HG03159 (cell line): ENCODE data around the gene SAFB.

ENCODE experiments used
- ATAC-seq: cut with Tn5 transposase; IDR thresholded peaks from one replicate; pipeline ENCODE4 v1.9.1; 2021; ENCODE audit warnings: mild to moderate bottlenecking, moderate library complexity; ENCODE audit not compliant: unreplicated experiment

SAFB gene

GRCh38 chr19:5664515-5664914 lies 41.6 kb downstream of the SAFB start:
- ATAC-seq = no peak

DNA sequence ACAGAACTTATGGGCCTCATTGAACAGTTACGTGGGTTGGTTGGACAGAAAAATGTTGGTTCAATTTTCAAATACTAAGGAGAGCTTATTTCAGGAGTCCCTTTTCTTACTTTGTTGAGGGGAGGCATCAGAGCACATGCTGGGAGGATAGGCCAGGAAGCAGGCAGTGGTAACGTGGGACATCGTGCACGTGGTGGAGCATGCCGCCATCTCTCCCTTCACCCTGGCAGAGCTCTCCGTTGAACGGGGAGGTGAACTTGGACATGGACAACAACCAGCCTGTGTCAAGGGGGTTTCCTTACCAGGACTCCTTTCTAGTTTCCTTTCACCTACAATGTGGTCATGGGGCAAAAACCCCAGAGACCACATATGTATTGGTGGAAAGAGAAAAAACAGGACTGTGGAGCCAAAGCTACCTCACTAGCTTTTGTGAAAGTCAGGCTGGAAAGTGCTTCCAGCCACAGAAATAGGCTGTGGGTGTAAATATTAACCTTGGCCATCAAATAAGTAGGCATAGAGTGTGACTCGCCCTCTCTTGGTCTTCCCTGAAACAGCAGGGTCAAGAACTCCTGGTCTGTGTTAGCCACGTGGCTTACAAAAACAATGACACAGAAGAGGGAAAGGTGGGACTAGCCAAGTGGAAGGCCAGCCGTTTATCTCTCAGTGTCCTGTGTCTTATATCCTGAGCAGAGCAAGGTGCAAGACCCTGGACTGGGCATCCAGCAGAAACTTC lies 43.1 kb downstream of the SAFB start:
- ATAC-seq = no peak

- ATAC-seq = no peak
Observed at GRCh38 chr19:5666921-5667610, 44.2 kb downstream of the SAFB start.

GRCh38 chr19:5667751-5668271 lies 44.9 kb downstream of the SAFB start:
- no peak for ATAC-seq

GRCh38 chr19:5669212-5669611 lies 46.3 kb downstream of the SAFB start:
- no peak for ATAC-seq

GRCh38 chr19:5671600-5671999 lies 48.7 kb downstream of the SAFB start:
- no peak for ATAC-seq

DNA sequence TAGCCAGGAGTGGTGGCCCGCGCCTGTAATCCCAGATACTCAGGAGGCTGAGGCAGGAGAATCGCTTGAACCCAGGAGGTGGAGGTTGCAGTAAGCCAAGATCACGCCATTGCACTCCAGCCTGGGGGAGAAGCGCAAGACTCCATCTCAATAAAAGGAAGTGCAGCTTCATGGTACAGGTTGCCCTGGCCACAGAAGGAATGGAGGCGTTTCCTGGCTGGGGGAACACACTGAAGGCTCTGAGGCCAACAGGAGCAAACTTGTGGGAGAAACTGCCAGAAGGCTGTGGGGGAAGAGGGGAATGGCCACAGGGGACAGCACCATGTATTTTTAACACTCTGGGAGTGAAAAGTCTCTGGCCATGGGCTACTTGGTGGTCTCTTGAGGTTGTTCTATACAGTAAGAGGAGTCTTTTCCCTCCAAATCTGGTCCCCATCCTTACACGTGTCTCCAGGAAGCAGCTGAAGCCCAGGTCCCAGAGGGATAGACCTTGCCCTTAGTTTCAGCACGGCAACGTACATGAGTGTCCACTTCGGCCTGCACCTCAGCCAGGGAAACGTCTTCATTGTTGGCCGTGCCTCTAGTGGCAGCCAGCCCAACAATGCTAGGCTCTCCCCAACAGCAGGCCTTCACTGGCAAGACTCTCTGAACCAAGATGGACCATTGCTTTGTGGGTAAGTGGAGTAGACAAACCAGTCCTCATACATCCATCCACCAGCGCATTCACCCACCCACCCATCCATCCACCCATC lies 50.0 kb downstream of the SAFB start:
- no peak for ATAC-seq

GRCh38 chr19:5673752-5674151 lies 50.9 kb downstream of the SAFB start:
- ATAC-seq = no peak

GRCh38 chr19:5674714-5675113 lies 51.8 kb downstream of the SAFB start:
- no peak for ATAC-seq

GRCh38 chr19:5676105-5676771 lies 53.4 kb downstream of the SAFB start:
- no peak for ATAC-seq

GRCh38 chr19:5676772-5677105 lies 53.9 kb downstream of the SAFB start:
- ATAC-seq = no peak

DNA sequence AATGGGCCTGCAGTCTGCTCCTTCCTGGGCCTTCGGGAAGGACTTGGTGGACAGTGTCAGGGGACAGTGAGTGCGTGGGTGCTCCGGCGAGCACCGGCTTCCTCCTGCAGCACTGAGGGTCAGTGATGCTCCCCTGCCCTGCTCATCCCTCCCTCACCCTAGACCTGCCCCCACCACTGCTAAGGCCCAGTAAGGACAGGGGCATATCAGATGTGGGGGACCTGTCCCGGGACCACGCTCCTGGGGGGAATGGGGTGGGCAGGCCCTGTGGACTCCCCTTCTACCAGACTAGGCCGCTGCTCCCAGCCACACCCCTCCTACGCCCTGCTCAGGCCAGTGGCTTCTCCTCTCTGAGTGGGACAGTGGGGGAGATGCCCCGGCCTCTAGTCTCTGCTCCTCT lies 54.3 kb downstream of the SAFB start:
- no peak for ATAC-seq

GRCh38 chr19:5677580-5677979 lies 54.7 kb downstream of the SAFB start:
- ATAC-seq = no peak

DNA sequence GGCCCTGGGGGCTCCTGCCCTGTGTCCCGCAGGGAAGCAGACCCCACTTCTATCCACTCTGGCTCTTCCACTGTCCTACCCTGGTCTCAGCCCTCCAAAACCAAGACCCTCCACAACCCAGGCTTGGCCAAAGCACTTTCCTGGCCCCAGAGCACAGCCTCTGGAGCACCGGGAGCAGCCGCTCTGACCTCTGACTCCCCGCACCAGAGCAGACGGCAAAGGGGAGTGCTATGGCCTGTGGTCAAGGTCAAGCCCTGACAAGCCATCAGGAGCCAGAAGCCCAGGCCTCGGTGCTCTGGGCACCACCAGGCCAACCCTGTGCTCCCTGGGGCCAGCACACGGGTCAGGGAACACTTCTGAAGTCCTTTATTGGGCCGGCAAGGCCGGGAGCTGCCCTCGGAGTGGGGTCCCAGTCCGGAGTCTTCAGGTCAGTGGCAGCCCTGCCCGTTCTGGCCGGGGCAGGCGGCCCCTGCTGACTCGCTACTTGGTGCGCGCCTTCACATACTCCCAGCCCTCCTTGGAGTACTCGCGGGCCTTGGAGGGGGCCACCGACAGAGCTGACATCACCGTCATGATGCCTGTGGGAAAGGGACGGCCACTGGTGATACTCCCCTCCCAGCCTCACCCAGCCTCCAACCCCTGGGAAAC lies 55.3 kb downstream of the SAFB start:
- ATAC-seq = no peak

DNA sequence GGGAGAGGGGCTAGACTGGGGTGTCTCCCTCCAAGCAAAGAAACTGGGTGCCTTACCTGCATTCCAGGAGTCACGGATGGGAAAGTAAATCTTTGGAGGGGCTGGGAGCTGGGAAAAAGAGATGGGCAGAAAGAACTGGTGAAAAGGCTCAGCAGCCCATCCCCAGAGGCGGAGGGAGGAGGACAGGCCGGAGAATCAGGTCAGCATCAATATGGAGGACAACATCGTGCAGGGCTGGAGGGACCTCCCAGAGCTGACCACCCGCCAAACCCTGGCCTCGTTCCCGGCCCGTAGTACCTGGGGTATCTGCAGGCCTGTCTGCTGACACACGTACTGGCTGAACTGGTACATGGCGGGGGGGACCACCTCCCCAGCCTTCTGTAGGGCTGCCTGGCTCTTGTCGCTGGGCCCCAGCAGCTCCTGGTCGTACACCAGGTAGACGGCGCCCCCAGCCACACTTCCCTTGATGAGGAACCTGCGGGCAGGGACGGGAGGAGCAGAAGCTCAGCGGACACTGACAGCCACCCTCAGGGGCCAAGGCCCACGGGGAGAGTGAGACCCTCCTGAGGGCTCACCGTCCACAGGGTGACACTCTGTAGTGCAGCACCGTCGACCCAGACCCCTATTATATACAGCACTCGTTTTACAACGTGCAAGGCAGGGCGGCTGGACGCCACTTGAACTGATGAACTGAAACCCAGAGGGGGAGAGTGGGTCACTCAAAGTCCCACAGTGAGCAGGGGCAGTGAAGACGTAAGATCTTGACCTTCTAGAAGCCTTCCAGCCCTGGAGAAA lies 56.6 kb downstream of the SAFB start:
- ATAC-seq = no peak

DNA sequence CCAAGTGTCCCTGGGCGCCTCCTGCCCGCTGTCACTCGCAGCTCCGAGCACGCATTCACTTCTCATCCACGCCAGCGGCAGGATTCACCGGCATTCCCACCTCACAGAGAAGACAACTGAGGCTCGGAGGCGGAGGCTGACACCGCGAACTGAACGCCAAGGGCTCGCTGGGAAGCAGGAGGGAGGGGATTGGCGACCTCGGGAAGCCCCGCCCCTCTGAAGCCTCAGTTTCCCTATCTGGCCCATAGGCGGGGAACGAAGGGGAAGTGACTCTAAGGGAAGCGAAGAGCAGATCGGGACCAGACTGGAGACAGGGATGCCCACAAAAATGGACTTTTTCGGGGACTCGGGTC lies 57.2 kb downstream of the SAFB start:
- no peak for ATAC-seq

DNA sequence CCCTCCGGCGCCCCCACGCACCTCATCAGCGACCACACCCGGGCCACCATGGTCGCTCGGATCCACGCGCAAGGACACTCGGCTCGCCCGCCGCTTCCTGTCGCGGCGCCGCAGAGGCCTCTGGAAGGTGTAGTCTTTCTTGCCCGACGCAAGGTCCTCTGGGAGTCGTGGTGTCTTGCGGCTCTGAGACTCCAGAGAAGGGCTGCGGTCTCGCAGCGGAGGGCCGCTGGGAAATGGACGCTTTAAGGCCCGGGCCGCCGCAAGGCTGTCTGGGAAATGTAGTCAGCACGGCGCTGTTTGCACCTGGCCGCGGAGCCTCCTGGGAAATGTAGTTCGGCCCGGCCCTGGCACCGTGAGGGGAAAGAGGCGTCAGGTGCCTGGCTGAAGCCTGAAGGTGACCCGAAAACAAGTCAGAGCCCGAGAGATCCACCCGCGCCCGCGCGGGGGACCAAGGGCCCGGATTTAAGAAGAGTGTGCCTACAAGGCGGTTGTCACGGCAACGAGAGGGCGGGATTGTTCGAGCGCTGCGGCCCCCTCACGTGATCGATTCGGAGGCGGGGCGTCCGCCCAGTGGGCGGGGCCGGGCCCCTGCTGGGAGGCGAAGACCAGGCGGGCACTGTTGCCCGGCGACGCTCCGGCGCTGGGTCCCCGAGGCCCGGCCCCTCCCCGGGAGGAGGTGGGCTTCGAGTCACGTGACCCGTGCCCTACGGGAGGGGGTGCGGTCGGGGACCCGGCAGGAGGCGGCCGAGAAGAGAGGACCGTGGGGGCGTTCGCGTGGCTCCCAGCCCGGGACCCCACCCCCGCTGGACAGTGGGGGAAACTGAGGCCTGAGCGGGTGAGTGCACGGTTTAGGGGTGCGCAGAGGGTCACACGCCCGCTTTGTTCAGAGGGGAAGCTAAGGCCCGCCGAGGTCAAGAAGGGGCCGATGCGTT lies 57.8 kb downstream of the SAFB start, which contains the start of the genes HSD11B1L and MICOS13:
HSD11B1L (plus strand) TSS at position 591 of the 932 bp plus-strand sequence. CDS start 3,806 bp downstream, outside the sequence.
MICOS13 (minus strand) TSS at position 80 of the 932 bp plus-strand sequence; CDS start at position 50, 30 bp downstream.
- peak; percentile 83 for ATAC-seq

DNA sequence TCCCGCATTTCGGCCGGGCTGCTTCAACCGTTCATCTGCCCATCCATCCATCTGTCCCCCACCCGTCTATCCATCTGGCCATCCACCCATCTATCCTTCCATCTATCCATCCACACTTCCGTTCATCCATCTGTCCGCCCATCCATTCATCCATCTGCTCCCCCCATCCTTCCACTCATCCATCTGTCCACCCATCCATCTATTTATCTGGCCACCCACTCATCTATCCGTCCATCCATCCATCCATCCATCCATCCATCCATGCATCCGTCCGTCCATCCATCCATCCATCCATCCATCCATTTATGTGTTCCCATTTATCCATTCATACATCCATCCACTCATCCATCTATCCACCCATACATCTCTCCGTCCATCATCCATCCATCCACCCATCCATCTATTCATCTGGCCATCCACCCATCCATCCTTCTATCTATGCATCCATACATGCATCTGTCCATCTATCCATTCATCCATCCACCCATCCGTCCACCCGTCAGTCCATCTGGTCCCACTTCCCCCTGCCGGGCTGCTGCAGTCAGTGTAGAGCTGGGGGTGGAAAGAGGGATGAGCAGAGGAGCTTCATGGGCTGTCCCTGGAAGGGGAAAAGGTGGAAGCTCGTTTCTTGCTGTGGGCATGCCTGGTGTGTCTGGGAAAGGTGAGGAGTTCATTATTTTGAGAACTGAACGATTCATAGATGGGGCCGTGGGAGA lies 58.7 kb downstream of the SAFB start:
- ATAC-seq = no peak
